BE2C (cell line): ENCODE measurements around the gene PIK3CD.
A peak's percentile ranks its signal among the peaks of the same experiment; 100 is the strongest.

Source experiments
- DNase-seq: peaks from one replicate; pipeline ENCODE4 v3.0.0-alpha.2; 2020
- H3K27me3 ChIP-seq: fragments of 250-450 bp; sonication (Bioruptor Pico); 2 replicates; pipeline ENCODE4 v1.5.1; 2020; ENCODE audit warnings: mild to moderate bottlenecking
- H3K36me3 ChIP-seq: fragments of 250-450 bp; sonication (Bioruptor Pico); 2 replicates; pipeline ENCODE4 v1.5.1; 2020; ENCODE audit warnings: mild to moderate bottlenecking
- H3K4me1 ChIP-seq: fragments of 250-450 bp; sonication (Bioruptor Pico); 2 replicates; pipeline ENCODE4 v1.5.1; 2020
- H3K4me3 ChIP-seq: 2 replicates; pipeline ENCODE4 v1.5.1; 2011; ENCODE audit warnings: low read depth, low read length
- H3K9me3 ChIP-seq: fragments of 250-450 bp; sonication (Bioruptor Pico); 2 replicates; pipeline ENCODE4 v1.5.1; 2020
- CTCF ChIP-seq: IDR thresholded peaks from 2 replicates; pipeline ENCODE4 v1.5.1; 2012; ENCODE audit warnings: mild to moderate bottlenecking, low read depth, low read length

PIK3CD gene

GRCh38 chr1:9610548-9610947 lies 41.0 kb upstream of the PIK3CD start:
- TF ChIP-seq CTCF: no peak
- Histone ChIP-seq H3K4me3 (no peak overlapping the region), H3K36me3 (peaks cover 15% of the 10 kb centered on the region), H3K9me3 (no peaks in the 10 kb centered on the region), H3K27me3 (no peaks in the 10 kb centered on the region), H3K4me1 (no peaks in the 10 kb centered on the region)
- DNase-seq: no peak

- TF ChIP-seq CTCF: no peak
- no peaks in the 10 kb centered on the region for H3K27me3 ChIP-seq
- no peaks in the 10 kb centered on the region for H3K9me3 ChIP-seq
- no peaks in the 10 kb centered on the region for H3K4me1 ChIP-seq
- H3K4me3 ChIP-seq: no peak overlapping the region
- no peak for DNase-seq
- peaks cover 12% of the 10 kb centered on the region for H3K36me3 ChIP-seq
These were observed 39.8 kb upstream of the PIK3CD start for GRCh38 chr1:9611716-9612115.

- peak; percentile 50 for DNase-seq
- no peaks in the 10 kb centered on the region for H3K9me3 ChIP-seq
- no peak overlapping the region for H3K4me3 ChIP-seq
- no peak for TF ChIP-seq CTCF
- H3K4me1 ChIP-seq: no peaks in the 10 kb centered on the region
- peaks cover 12% of the 10 kb centered on the region for H3K36me3 ChIP-seq
- H3K27me3 ChIP-seq: no peaks in the 10 kb centered on the region
These were observed 39.2 kb upstream of the PIK3CD start for GRCh38 chr1:9612162-9612845.

GRCh38 chr1:9612871-9613624 lies 38.5 kb upstream of the PIK3CD start:
- H3K27me3 ChIP-seq: no peaks in the 10 kb centered on the region
- H3K9me3 ChIP-seq: no peaks in the 10 kb centered on the region
- no peak overlapping the region for H3K4me3 ChIP-seq
- no peak for TF ChIP-seq CTCF
- H3K36me3 ChIP-seq: peaks cover 12% of the 10 kb centered on the region
- no peak for DNase-seq
- H3K4me1 ChIP-seq: no peaks in the 10 kb centered on the region

GRCh38 chr1:9613625-9614299 lies 37.8 kb upstream of the PIK3CD start:
- Histone ChIP-seq H3K9me3 (no peaks in the 10 kb centered on the region), H3K4me3 (no peak overlapping the region), H3K4me1 (no peaks in the 10 kb centered on the region), H3K36me3 (peaks cover 9% of the 10 kb centered on the region), H3K27me3 (no peaks in the 10 kb centered on the region)
- no peak for DNase-seq
- TF ChIP-seq CTCF: no peak
